Measurements from ENCODE around the gene CRLF1. TPM values are rescaled to one million over a fixed set of nuclear protein-coding genes. Genes with fewer than 3 reads are reported as not detected.

CRLF1 gene
- total RNA-seq, 8 experiments from 2014 or later: 1.5 to 18.3 (median 4.7) TPM

DNA sequence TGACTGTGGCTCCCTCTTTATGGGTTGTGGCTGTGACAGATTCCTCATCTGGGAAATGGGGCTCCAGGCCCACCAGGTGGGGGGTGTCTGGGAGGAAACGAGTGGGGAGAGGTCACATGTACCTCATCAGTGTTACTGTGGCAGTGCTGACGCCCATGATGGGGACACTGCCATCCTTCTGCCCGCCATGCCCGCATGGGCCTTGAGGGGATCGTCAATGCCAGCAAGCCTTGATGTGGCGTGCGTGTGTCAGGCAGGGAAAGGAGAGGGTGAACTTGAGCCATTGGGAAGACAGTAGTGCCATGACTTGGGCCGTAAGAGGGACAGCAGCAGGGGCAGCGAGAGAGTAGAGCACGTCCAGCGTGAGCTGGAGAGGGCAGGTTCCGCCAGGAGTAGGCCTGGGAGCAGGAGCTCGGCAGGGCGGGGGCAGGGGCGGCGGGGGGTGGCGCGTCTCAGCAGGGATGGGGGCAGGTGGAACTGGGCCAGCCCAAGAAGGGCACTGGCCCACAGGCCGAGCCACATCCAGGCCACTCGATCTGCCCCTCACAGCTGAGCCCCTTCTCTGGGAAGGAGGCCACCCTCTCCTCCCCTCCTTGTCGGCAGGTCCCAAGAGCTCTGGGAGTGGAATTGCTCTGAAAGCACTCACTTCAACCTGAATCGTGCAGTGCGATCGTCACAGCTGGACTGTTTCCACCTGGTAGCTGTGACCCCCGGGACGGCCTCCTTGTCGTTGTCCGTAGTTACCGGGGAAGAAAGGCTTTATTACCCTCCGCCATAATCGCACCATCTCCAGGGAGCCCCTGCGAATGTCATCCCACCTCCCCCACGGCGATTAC, 40.2 kb upstream of the CRLF1 start:
- Histone ChIP-seq H3K4me3 (no peak overlapping the region), H3K27ac (peak overlapping the region; percentile 47 to 79), H3K4me1 (replicated peaks in 1 of 2) (peaks cover 45 to 56% of the 10 kb centered on the region in 2 donors)
- in situ Hi-C loops (cut with MboI; ENCODE audit: low pct_unique_long_range_greater_than_20kb in 2 of 9, low sequenced_read_pairs in 9 of 9, unreplicated experiment in 9 of 9): no loop called here
- peak in 5 of 8 experiments; percentile 21 to 51 (median 36) for ATAC-seq (replicated peaks in 6 of 8)
- WGBS, 10 experiments: 100% methylated on average over 1 of the region's 34 CpGs; no CpG with 5 or more reads in 8 of the 10 experiments

DNA sequence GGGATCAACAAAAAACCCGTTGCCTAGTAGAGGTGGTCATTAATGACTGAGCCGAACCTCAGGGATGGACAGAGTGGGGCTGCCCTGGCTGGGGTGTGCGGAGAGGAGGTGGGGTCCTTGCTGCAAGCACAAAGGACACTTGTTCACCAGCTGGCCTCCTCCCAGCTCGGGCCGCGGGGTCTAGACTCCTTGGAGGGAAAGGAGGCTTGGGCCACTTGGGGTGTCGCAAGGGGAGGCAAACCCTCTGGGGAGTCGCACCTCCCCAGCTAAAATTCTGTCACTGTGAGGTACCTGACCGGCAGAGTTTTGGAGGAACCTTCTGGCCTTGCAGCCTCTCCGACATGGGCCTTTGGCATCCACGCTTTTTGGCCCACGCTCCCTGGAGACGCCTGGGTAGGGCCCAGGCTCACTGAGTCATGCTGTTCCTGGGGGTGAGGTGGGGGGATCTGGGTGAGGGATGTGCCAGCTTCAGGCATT, 38.5 kb upstream of the CRLF1 start:
- 20 to 100% (median 79%) methylated on average over 1 to 5 of the region's 13 CpGs; no CpG with 5 or more reads in 5 of the 10 experiments for WGBS, 10 experiments
- Histone ChIP-seq H3K4me1 (replicated peaks in 1 of 2) (peaks cover 35 to 40% of the 10 kb centered on the region in 2 donors), H3K27ac (no peak overlapping the region), H3K4me3 (no peak overlapping the region)
- no peak for ATAC-seq (replicated peaks in 6 of 8)
- in situ Hi-C loops (cut with MboI; ENCODE audit: low pct_unique_long_range_greater_than_20kb in 2 of 9, low sequenced_read_pairs in 9 of 9, unreplicated experiment in 9 of 9): no loop called here

- H3K4me3 ChIP-seq: no peak overlapping the region
- ATAC-seq (replicated peaks in 6 of 8): no peak
- no peak overlapping the region for H3K27ac ChIP-seq
- WGBS, 10 experiments: 20 to 100% (median 39%) methylated on average over 1 to 6 of the region's 15 CpGs; no CpG with 5 or more reads in 5 of the 10 experiments
- in situ Hi-C loops (cut with MboI; ENCODE audit: low pct_unique_long_range_greater_than_20kb in 2 of 9, low sequenced_read_pairs in 9 of 9, unreplicated experiment in 9 of 9): no loop called here
- H3K4me1 ChIP-seq (replicated peaks in 1 of 2): peaks cover 28 to 33% of the 10 kb centered on the region in 2 donors
These were observed 37.8 kb upstream of the CRLF1 start for GRCh38 chr19:18644196-18645034.

GRCh38 chr19:18639706-18640243, 33.2 kb upstream of the CRLF1 start:
- Histone ChIP-seq H3K27ac (no peak overlapping the region), H3K4me1 (replicated peaks in 1 of 2) (peaks cover 18 to 24% of the 10 kb centered on the region in 2 donors), H3K4me3 (no peak overlapping the region)
- WGBS, 10 experiments: 69 to 95% (median 91%) methylated on average over 1 to 8 of the region's 8 CpGs
- in situ Hi-C loops (cut with MboI; ENCODE audit: low pct_unique_long_range_greater_than_20kb in 2 of 9, low sequenced_read_pairs in 9 of 9, unreplicated experiment in 9 of 9): no loop called here
- no peak for ATAC-seq (replicated peaks in 6 of 8)

- peak overlapping the region; percentile 46 to 86 (median 74) for H3K4me3 ChIP-seq
- ATAC-seq (replicated peaks in 6 of 8): no peak
- H3K27ac ChIP-seq: peak overlapping the region in 1 of 2 donors; percentile 81
- H3K4me1 ChIP-seq (replicated peaks in 1 of 2): peaks cover 21% of the 10 kb centered on the region in 2 donors
- in situ Hi-C loops (cut with MboI; ENCODE audit: low pct_unique_long_range_greater_than_20kb in 2 of 9, low sequenced_read_pairs in 9 of 9, unreplicated experiment in 9 of 9): no loop called here
- WGBS, 10 experiments: 0 to 20% (median 5%) methylated on average over 1 to 2 of the region's 3 CpGs; no CpG with 5 or more reads in 6 of the 10 experiments
These were observed 31.4 kb upstream of the CRLF1 start for GRCh38 chr19:18637673-18638630.

DNA sequence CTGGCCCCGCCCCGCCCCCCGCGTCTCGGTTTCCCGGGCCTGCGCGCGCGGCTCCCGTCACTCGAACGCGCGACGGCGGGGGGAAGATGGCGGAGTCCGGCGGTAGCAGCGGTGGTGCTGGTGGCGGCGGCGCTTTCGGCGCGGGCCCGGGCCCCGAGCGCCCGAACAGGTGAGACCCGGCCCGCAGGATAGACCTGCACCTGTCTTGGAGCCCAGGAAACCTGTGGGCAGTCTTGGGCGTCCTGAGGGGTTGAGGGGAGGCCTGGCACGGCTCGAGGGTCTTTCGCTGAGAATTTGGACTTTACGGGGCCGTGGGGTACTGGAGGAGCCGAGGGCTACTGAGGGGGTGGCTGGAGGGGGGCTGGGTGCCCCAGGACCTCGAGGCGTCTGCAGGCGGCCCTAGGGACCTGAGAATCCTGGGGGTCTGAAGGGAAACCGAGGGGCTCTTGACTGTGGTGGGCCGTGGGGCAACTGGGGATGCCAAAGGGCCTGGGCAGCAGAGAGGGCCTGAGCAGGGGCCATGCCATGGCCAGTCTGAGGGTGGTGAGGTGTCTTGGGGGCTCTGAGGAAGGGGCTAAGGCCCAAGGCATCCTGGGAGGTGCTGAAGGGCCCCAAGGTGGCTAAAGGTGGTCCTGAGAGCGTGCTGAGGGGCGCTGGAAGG, 30.5 kb upstream of the CRLF1 start, which contains the start of gene KLHL26:
KLHL26 (plus strand) TSS at position 60 of the 661 bp plus-strand sequence; CDS start at position 87, 27 bp downstream.
- in situ Hi-C loops (cut with MboI; ENCODE audit: low pct_unique_long_range_greater_than_20kb in 2 of 9, low sequenced_read_pairs in 9 of 9, unreplicated experiment in 9 of 9): no loop called here
- peak within 1 kb of the TSS; percentile 46 to 86 (median 74) for H3K4me3 ChIP-seq
- WGBS, 10 experiments: 67% methylated on average over 2 of the region's 47 CpGs; no CpG with 5 or more reads in 9 of the 10 experiments
- peaks cover 21% of the 10 kb centered on the region in 2 donors for H3K4me1 ChIP-seq (replicated peaks in 1 of 2)
- peak within 1 kb of the TSS; percentile 44 to 81 for H3K27ac ChIP-seq
- no peak for ATAC-seq (replicated peaks in 6 of 8)

GRCh38 chr19:18636183-18636968, 29.8 kb upstream of the CRLF1 start:
- WGBS, 10 experiments: no CpG with 5 or more reads among the region's 44 CpGs
- in situ Hi-C loops (cut with MboI; ENCODE audit: low pct_unique_long_range_greater_than_20kb in 2 of 9, low sequenced_read_pairs in 9 of 9, unreplicated experiment in 9 of 9): no loop called here
- peak; percentile 86 to 94 (median 90) for ATAC-seq (replicated peaks in 6 of 8)

DNA sequence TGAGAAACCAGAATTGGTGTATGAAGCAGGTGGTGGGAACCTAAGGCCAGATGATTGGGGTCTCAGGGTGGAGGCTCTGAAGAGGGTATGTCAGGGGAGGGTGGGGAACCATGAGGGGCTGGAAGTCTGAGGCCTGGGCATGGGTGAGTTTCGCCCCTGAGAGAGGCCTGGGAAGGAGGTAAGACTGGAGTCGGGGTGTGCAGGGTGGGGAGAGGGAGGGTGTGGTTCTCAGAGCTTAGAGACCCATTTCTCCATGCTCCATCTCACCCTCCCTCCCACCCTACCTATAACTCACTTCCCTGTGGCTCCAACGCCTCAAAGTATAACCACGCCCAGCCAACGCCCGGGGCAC, 29.2 kb upstream of the CRLF1 start:
- ATAC-seq (replicated peaks in 6 of 8): no peak
- no peak overlapping the region for H3K27ac ChIP-seq
- peaks cover 21% of the 10 kb centered on the region in 2 donors for H3K4me1 ChIP-seq (replicated peaks in 1 of 2)
- H3K4me3 ChIP-seq: peak overlapping the region; percentile 46 to 86 (median 74)
- no CpG with 5 or more reads among the region's 6 CpGs for WGBS, 10 experiments
- in situ Hi-C loops (cut with MboI; ENCODE audit: low pct_unique_long_range_greater_than_20kb in 2 of 9, low sequenced_read_pairs in 9 of 9, unreplicated experiment in 9 of 9): no loop called here

More at GRCh38 chr19:18636183-18636968, 29.8 kb upstream of the CRLF1 start:
- peaks cover 21% of the 10 kb centered on the region in 2 donors for H3K4me1 ChIP-seq (replicated peaks in 1 of 2)
- peak overlapping the region; percentile 36 to 70 for H3K27ac ChIP-seq
- peak overlapping the region; percentile 46 to 86 (median 74) for H3K4me3 ChIP-seq

DNA sequence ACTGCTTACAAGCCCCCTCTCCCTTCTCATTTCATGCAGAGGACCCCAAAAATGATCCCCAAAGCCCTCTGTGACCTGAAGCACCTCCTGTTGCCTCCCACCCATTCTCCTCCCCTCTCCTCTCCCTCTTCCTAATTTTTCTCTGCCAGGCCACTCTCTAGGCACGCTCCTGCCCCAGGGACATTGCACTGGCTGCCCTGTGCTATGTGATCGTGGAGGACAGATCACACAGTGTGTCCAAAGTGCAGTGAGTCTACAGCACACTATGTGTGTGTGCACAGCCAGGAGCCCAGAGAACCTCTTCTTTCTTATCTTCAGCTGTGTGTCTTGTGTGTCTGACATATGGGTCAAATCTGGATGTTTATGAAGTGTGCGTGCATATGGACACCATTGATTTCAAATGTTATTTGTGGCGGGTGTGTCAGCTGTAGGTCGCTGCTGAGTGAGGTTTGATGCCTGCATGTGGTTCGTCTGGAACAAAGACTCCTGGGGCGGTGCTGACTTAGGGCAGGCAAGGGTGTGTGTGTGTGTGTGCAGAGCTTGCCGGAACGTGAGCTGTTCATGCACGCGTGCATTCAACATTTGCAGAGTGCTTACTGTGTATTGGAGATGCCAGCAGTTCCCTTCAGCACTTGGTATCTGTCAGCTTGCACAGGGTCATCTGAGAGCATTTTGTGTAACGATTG, 28.2 kb upstream of the CRLF1 start:
- H3K27ac ChIP-seq: no peak overlapping the region
- in situ Hi-C loops (cut with MboI; ENCODE audit: low pct_unique_long_range_greater_than_20kb in 2 of 9, low sequenced_read_pairs in 9 of 9, unreplicated experiment in 9 of 9): no loop called here
- peak in 3 of 8 experiments; percentile 5 to 53 (median 50) for ATAC-seq (replicated peaks in 6 of 8)
- WGBS, 10 experiments: 18 to 67% (median 55%) methylated on average over 1 to 6 of the region's 12 CpGs; no CpG with 5 or more reads in 2 of the 10 experiments
- peaks cover 21 to 24% of the 10 kb centered on the region in 2 donors for H3K4me1 ChIP-seq (replicated peaks in 1 of 2)
- peak overlapping the region in 1 of 5 donors; percentile 10 for H3K4me3 ChIP-seq

DNA sequence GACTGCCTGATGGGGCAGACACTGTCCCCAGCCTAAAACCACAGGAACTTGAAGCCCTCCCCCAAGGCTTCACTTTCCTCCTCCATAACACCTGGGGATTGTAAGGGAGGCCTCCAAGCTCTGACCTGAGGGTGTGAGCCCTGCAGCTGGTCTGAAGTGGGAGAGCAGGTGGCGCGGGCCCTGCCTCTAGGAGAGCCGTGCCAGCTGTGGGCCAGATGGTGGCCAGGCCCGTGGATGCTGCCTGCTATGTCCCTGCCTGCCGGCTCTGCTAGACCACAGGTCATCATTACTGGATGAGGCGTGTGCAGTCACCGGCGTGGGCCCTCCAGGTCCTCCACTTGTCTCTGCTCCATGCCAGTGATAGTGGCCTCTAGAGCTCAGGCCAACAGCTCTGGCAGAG, 26.7 kb upstream of the CRLF1 start:
- ATAC-seq (replicated peaks in 6 of 8): no peak
- Histone ChIP-seq H3K4me3 (no peak overlapping the region), H3K27ac (no peak overlapping the region), H3K4me1 (replicated peaks in 1 of 2) (peaks cover 27 to 28% of the 10 kb centered on the region in 2 donors)
- in situ Hi-C loops (cut with MboI; ENCODE audit: low pct_unique_long_range_greater_than_20kb in 2 of 9, low sequenced_read_pairs in 9 of 9, unreplicated experiment in 9 of 9): no loop called here
- WGBS, 10 experiments: 40% methylated on average over 3 of the region's 8 CpGs; no CpG with 5 or more reads in 9 of the 10 experiments

Data from motor neuron (in vitro differentiated cells).